GM06990 (cell line): ENCODE data around the gene ROPN1B.

Experiments used
- DNase-seq: peaks from one replicate; pipeline ENCODE4 v3.0.0-alpha.2; 2011; ENCODE audit not compliant: insufficient read length; ENCODE audit errors: extremely low read depth
- H3K27me3 ChIP-seq: replicated peaks from 2 replicates; pipeline ENCODE4 v1.6.0; 2011; ENCODE audit warnings: low read length; ENCODE audit not compliant: control insufficient read depth, insufficient read depth
- H3K36me3 ChIP-seq: 2 replicates; pipeline ENCODE4 v1.5.1; 2011; ENCODE audit warnings: low read length; ENCODE audit not compliant: control insufficient read depth, insufficient read depth
- H3K4me3 ChIP-seq: replicated peaks from 2 replicates; pipeline ENCODE4 v1.5.1; 2011; ENCODE audit warnings: low read depth, mild to moderate bottlenecking, control low read depth, low read length
- CTCF ChIP-seq: IDR thresholded peaks from 2 replicates; pipeline ENCODE4 v1.5.1; 2011; ENCODE audit warnings: low read length, control low read depth, mild to moderate bottlenecking, inconsistent platforms; ENCODE audit not compliant: insufficient read depth, poor library complexity, severe bottlenecking

ROPN1B gene

GRCh38 chr3:126005951-126006350 lies 37.0 kb downstream of the ROPN1B start:
- no peak for TF ChIP-seq CTCF
- no peak for DNase-seq
- no peak overlapping the region for H3K4me3 ChIP-seq
- no peaks in the 10 kb centered on the region for H3K27me3 ChIP-seq
- peaks cover 6% of the 10 kb centered on the region for H3K36me3 ChIP-seq

- no peak overlapping the region for H3K4me3 ChIP-seq
- TF ChIP-seq CTCF = no peak
- no peaks in the 10 kb centered on the region for H3K27me3 ChIP-seq
- no peak for DNase-seq
- H3K36me3 ChIP-seq = peaks cover 6% of the 10 kb centered on the region
Observed at GRCh38 chr3:126008219-126008618, 39.2 kb downstream of the ROPN1B start.

- no peak for TF ChIP-seq CTCF
- Histone ChIP-seq H3K4me3 (no peak overlapping the region), H3K36me3 (peaks cover 6% of the 10 kb centered on the region), H3K27me3 (no peaks in the 10 kb centered on the region)
- DNase-seq = no peak
Observed at GRCh38 chr3:126009181-126009580, 40.2 kb downstream of the ROPN1B start.

GRCh38 chr3:126013751-126014156 lies 44.8 kb downstream of the ROPN1B start:
- Histone ChIP-seq H3K4me3 (no peak overlapping the region), H3K27me3 (no peaks in the 10 kb centered on the region), H3K36me3 (peaks cover 1% of the 10 kb centered on the region; the same call in 1 of the 2 replicates)
- TF ChIP-seq CTCF = no peak
- no peak for DNase-seq

GRCh38 chr3:126014252-126014651 lies 45.3 kb downstream of the ROPN1B start:
- Histone ChIP-seq H3K36me3 (peaks cover 1% of the 10 kb centered on the region; the same call in 1 of the 2 replicates), H3K4me3 (no peak overlapping the region), H3K27me3 (no peaks in the 10 kb centered on the region)
- no peak for DNase-seq
- no peak for TF ChIP-seq CTCF

GRCh38 chr3:126015075-126015474 lies 46.1 kb downstream of the ROPN1B start:
- no peak for TF ChIP-seq CTCF
- Histone ChIP-seq H3K27me3 (no peaks in the 10 kb centered on the region), H3K36me3 (peaks cover 1% of the 10 kb centered on the region; the same call in 1 of the 2 replicates), H3K4me3 (no peak overlapping the region)
- DNase-seq = no peak
